ENCODE results near the gene LRCH4. TPM values are rescaled to one million over a fixed set of nuclear protein-coding genes. Genes with fewer than 3 reads are reported as not detected.
"Not testable (repeated sequence)": the region's sequence is repeated elsewhere in the genome, so short reads cannot be mapped to it uniquely, and the experiment has no call there.

The LRCH4 gene
- total and polyA plus RNA-seq, 3 donors from 2014 or later: 159 to 378 (median 314) TPM

DNA sequence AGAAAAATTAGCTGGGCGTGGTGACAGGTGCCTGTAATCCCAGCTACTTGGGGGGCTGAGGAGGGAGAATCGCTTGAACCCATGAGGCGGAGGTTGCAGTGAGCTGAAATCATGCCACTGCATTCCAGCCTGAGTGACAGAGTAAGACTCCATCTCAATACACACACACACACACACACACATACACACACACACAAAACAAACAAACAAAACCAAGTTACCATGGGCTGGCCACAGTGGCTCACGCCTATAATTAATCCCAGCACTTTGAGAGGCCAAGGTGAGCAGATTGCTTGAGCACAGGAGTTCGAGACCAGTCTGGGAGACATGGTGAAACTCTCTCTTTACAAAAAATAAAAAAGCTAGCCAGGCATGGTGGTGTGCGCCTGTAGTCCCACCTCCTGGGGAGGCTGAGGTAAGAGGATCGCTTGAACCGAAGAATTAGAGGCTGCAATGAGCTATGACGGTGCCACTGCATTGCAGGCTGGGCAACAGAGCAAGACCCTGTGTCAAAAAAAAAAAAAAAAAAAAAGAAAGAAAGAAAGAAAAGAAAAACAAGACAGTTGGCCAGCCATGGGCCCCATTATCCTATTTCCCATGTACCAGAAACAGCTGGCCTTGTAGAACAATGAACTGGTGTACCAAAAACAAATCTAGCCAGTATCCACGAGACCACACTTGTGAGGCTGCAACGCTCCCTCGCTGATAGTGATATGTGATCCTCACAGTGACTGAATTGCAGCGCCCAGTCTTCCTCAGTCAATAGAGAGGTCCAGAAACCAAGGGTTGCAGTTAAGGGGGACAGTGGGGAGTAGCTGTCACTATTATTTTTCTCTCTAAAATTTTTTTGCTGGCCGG is 53.5 kb downstream of the LRCH4 start:
- intact Hi-C loops (cut with DNase I; ENCODE audit: low total_unique reads): no loop called here
- no peak for TF ChIP-seq POLR2A (IDR thresholded peaks at IDR 0.05)
- TF ChIP-seq, protein P1, sequence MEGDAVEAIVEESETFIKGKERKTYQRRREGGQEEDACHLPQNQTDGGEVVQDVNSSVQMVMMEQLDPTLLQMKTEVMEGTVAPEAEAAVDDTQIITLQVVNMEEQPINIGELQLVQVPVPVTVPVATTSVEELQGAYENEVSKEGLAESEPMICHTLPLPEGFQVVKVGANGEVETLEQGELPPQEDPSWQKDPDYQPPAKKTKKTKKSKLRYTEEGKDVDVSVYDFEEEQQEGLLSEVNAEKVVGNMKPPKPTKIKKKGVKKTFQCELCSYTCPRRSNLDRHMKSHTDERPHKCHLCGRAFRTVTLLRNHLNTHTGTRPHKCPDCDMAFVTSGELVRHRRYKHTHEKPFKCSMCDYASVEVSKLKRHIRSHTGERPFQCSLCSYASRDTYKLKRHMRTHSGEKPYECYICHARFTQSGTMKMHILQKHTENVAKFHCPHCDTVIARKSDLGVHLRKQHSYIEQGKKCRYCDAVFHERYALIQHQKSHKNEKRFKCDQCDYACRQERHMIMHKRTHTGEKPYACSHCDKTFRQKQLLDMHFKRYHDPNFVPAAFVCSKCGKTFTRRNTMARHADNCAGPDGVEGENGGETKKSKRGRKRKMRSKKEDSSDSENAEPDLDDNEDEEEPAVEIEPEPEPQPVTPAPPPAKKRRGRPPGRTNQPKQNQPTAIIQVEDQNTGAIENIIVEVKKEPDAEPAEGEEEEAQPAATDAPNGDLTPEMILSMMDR (IDR thresholded peaks at IDR 0.05): no peak
- H3K4me1 ChIP-seq: no peaks in the 10 kb centered on the region
- H3K4me3 ChIP-seq: no peak overlapping the region
- no peaks in the 10 kb centered on the region for H3K9me3 ChIP-seq
- no peak overlapping the region for H3K27ac ChIP-seq
- 91 to 93% methylated on average over 14 of the region's 14 CpGs for WGBS, 2 donors
- no peaks in the 10 kb centered on the region for H3K36me3 ChIP-seq (ENCODE audit: low read depth, missing control alignments)
- DNase-seq: no peak
- no peaks in the 10 kb centered on the region for H3K27me3 ChIP-seq

DNA sequence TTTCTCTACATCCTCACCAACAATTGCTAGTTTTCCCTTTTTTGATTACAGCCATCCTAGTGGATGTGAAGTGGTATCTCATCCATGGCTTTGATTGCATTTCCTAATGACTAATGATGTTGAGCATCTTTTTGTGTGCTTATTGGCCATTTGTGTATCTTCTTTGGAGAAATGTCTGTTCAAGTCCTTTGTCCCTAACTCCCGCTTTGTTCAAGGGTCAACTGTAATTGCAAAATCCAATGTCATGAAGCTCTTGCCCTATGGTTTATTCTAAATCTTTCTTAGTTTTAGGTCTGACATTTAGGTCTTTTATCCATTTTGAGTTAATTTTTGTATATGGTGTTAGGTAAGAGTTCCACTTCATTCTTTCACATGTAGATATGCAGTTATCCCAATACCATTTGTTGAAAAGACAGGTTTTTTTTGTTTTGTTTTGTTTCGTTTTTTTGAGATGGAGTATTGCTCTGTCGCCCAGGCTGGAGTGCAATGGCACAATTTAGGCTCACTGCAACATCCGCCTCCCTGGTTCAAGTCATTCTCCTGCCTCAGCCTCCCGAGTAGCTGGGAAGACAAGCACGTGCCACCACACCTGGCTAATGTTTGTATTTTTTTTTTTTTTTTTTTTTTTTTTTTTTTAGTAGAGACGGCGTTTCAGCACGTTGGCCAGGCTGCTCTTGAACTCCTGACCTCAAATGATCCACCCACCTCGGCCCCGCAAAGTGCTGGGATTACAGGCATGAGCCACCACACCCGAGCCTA is 57.6 kb downstream of the LRCH4 start:
- intact Hi-C loops (cut with DNase I; ENCODE audit: low total_unique reads); H3K4me3 ChIP-seq; H3K36me3 ChIP-seq (ENCODE audit: low read depth, missing control alignments); H3K27ac ChIP-seq; DNase-seq; H3K27me3 ChIP-seq; H3K9me3 ChIP-seq; H3K4me1 ChIP-seq: not testable (repeated sequence)
- WGBS, 2 donors: 85% methylated on average over 12 of the region's 12 CpGs

Small RNAs within 50 kb of the gene (small RNA-seq; reads per million reads assigned to genes)
- gene RN7SL416P: 0 reads per million in 2 donors
- 0 reads per million in 2 donors for gene SAP25

Other genes with a start within 250 kb of the LRCH4 start
- 100 to 1,000 TPM; 155 to 258 TPM for gene PILRB, start 228.0 kb downstream of the LRCH4 start, total RNA-seq
- gene PILRB, start 228.0 kb downstream of the LRCH4 start, polyA plus RNA-seq (ENCODE audit: insufficient read depth, low read depth, low replicate concordance): 126 TPM
- 10 to 100 TPM; 12.0 to 18.0 TPM for gene PILRA, start 212.6 kb downstream of the LRCH4 start, total RNA-seq
- gene PILRA, start 212.6 kb downstream of the LRCH4 start, polyA plus RNA-seq (ENCODE audit: insufficient read depth, low read depth, low replicate concordance): 16.3 TPM
- gene ZCWPW1, start 157.4 kb downstream of the LRCH4 start, total RNA-seq: 100 to 1,000 TPM in 1 of 2 donors, 10 to 100 TPM in 1; 83.5 to 145 TPM
- 96.5 TPM for gene ZCWPW1, start 157.4 kb downstream of the LRCH4 start, polyA plus RNA-seq (ENCODE audit: insufficient read depth, low read depth, low replicate concordance)
- gene MEPCE, start 156.3 kb downstream of the LRCH4 start, total RNA-seq: 10 to 100 TPM; 74.6 to 89.3 TPM
- 182 TPM for gene MEPCE, start 156.3 kb downstream of the LRCH4 start, polyA plus RNA-seq (ENCODE audit: insufficient read depth, low read depth, low replicate concordance)
- gene PPP1R35, start 149.6 kb downstream of the LRCH4 start, total RNA-seq: 100 to 1,000 TPM in 1 of 2 donors, 10 to 100 TPM in 1; 97.6 to 128 TPM
- gene PPP1R35, start 149.6 kb downstream of the LRCH4 start, polyA plus RNA-seq (ENCODE audit: insufficient read depth, low read depth, low replicate concordance): 76.4 TPM
- 10 to 100 TPM; 34.0 to 45.8 TPM for gene SPACDR, start 121.9 kb downstream of the LRCH4 start, total RNA-seq
- gene SPACDR, start 121.9 kb downstream of the LRCH4 start, polyA plus RNA-seq (ENCODE audit: insufficient read depth, low read depth, low replicate concordance): 84.9 TPM
- 100 to 1,000 TPM; 135 to 165 TPM for gene TSC22D4, start 106.9 kb downstream of the LRCH4 start, total RNA-seq
- gene TSC22D4, start 106.9 kb downstream of the LRCH4 start, polyA plus RNA-seq (ENCODE audit: insufficient read depth, low read depth, low replicate concordance): 57.4 TPM
- 10 to 100 TPM; 24.7 to 27.3 TPM for gene NYAP1, start 102.2 kb downstream of the LRCH4 start, total RNA-seq
- gene NYAP1, start 102.2 kb downstream of the LRCH4 start, polyA plus RNA-seq (ENCODE audit: insufficient read depth, low read depth, low replicate concordance): 15.7 TPM
- 10 to 100 TPM; 62.0 to 67.2 TPM for gene AGFG2, start 46.9 kb downstream of the LRCH4 start, total RNA-seq
- gene AGFG2, start 46.9 kb downstream of the LRCH4 start, polyA plus RNA-seq (ENCODE audit: insufficient read depth, low read depth, low replicate concordance): 51.4 TPM
- gene SAP25, start 12.2 kb downstream of the LRCH4 start, total RNA-seq: 10 to 100 TPM; 28.4 to 29.9 TPM
- gene SAP25, start 12.2 kb downstream of the LRCH4 start, polyA plus RNA-seq (ENCODE audit: insufficient read depth, low read depth, low replicate concordance): 30.3 TPM
- 10 to 100 TPM; 37.5 to 74.5 TPM for gene FBXO24, start 199 bp upstream of the LRCH4 start, total RNA-seq
- gene FBXO24, start 199 bp upstream of the LRCH4 start, polyA plus RNA-seq (ENCODE audit: insufficient read depth, low read depth, low replicate concordance): 112 TPM
- 10 to 100 TPM; 26.0 to 30.2 TPM for gene PCOLCE, start 16.2 kb upstream of the LRCH4 start, total RNA-seq
- 104 TPM for gene PCOLCE, start 16.2 kb upstream of the LRCH4 start, polyA plus RNA-seq (ENCODE audit: insufficient read depth, low read depth, low replicate concordance)
- gene MOSPD3, start 26.4 kb upstream of the LRCH4 start, total RNA-seq: 10 to 100 TPM; 40.6 to 78.9 TPM
- gene MOSPD3, start 26.4 kb upstream of the LRCH4 start, polyA plus RNA-seq (ENCODE audit: insufficient read depth, low read depth, low replicate concordance): 62.8 TPM
- 1 to 10 TPM in 1 of 2 donors, under 1 TPM in 1; 0.87 to 1.5 TPM for gene TFR2, start 55.4 kb upstream of the LRCH4 start, total RNA-seq
- gene TFR2, start 55.4 kb upstream of the LRCH4 start, polyA plus RNA-seq (ENCODE audit: insufficient read depth, low read depth, low replicate concordance): 1.1 TPM
- gene ACTL6B, start 70.3 kb upstream of the LRCH4 start, total RNA-seq: 1 to 10 TPM in 1 of 2 donors, under 1 TPM in 1; 0.79 to 1.2 TPM
- gene ACTL6B, start 70.3 kb upstream of the LRCH4 start, polyA plus RNA-seq (ENCODE audit: insufficient read depth, low read depth, low replicate concordance): 2.1 TPM
- gene GNB2, start 87.6 kb upstream of the LRCH4 start, total RNA-seq: 100 to 1,000 TPM; 195 to 325 TPM
- gene GNB2, start 87.6 kb upstream of the LRCH4 start, polyA plus RNA-seq (ENCODE audit: insufficient read depth, low read depth, low replicate concordance): 200 TPM
- gene GIGYF1, start 108.1 kb upstream of the LRCH4 start, total RNA-seq: 100 to 1,000 TPM; 105 to 106 TPM
- gene GIGYF1, start 108.1 kb upstream of the LRCH4 start, polyA plus RNA-seq (ENCODE audit: insufficient read depth, low read depth, low replicate concordance): 40.5 TPM
- 10 to 100 TPM; 33.6 to 39.4 TPM for gene POP7, start 120.0 kb upstream of the LRCH4 start, total RNA-seq
- gene POP7, start 120.0 kb upstream of the LRCH4 start, polyA plus RNA-seq (ENCODE audit: insufficient read depth, low read depth, low replicate concordance): 21.6 TPM
- under 1 TPM; 0.63 to 0.93 TPM for gene EPO, start 134.3 kb upstream of the LRCH4 start, total RNA-seq
- gene EPO, start 134.3 kb upstream of the LRCH4 start, polyA plus RNA-seq (ENCODE audit: insufficient read depth, low read depth, low replicate concordance): 0.65 TPM
- 1 to 10 TPM; 1.6 to 1.7 TPM for gene ZAN, start 147.5 kb upstream of the LRCH4 start, total RNA-seq
- gene ZAN, start 147.5 kb upstream of the LRCH4 start, polyA plus RNA-seq (ENCODE audit: insufficient read depth, low read depth, low replicate concordance): 3.0 TPM
- 10 to 100 TPM; 35.9 to 49.6 TPM for gene EPHB4, start 241.4 kb upstream of the LRCH4 start, total RNA-seq
- gene EPHB4, start 241.4 kb upstream of the LRCH4 start, polyA plus RNA-seq (ENCODE audit: insufficient read depth, low read depth, low replicate concordance): 30.5 TPM

Measured in testis (tissue), 3 donors.